Activated CD8-positive, alpha-beta memory T cell treated with anti-CD3 and anti-CD28 coated beads, Interleukin-2, amount 10 ng/mL, durations not matched to agents 7 days and 5 days (primary cell): ENCODE results near the gene PPM1N. TPM values are rescaled to one million over a fixed set of nuclear protein-coding genes. Genes with fewer than 3 reads are reported as not detected.
A peak's percentile ranks its signal among the peaks of the same experiment; 100 is the strongest.

Source experiments
- ATAC-seq: fragments of 150-1000 bp; cut with Tn5 transposase; one replicate; pipeline ENCODE4 v1.10.0; 2021; ENCODE audit warnings: moderate library complexity
- CTCF ChIA-PET: fragments of 350-600 bp; sonication (Branson Sonifier 250); formaldehyde crosslinking; loops from one replicate; lab custom pipeline; 2021; ENCODE audit warnings: antibody characterized with exemption; lab: Charles Lee
- DNase-seq: peaks from one replicate; pipeline ENCODE4 v3.0.0-alpha.2; 2020
- H3K27ac Mint-ChIP-seq: one replicate; pipeline ENCODE4 v1.8.0; 2021; ENCODE audit warnings: mild to moderate bottlenecking, mixed read lengths
- H3K27me3 Mint-ChIP-seq: one replicate; pipeline ENCODE4 v1.8.0; 2021; ENCODE audit warnings: mixed read lengths
- H3K36me3 Mint-ChIP-seq: one replicate; pipeline ENCODE4 v1.8.0; 2021; ENCODE audit warnings: mild to moderate bottlenecking, mixed read lengths
- H3K4me1 Mint-ChIP-seq: one replicate; pipeline ENCODE4 v1.8.0; 2021; ENCODE audit warnings: mixed read lengths
- H3K4me3 Mint-ChIP-seq: one replicate; pipeline ENCODE4 v1.8.0; 2021; ENCODE audit warnings: mild to moderate bottlenecking, moderate library complexity, mixed read lengths
- H3K9me3 Mint-ChIP-seq: one replicate; pipeline ENCODE4 v1.8.0; 2022; ENCODE audit warnings: low read depth, mixed read lengths
- total RNA-seq, 2 experiments: library from RNA; stranded (reverse); gene quantifications; one replicate each; pipeline ENCODE4 v1.2.3, GENCODE V29; 2021

Gene PPM1N
- total RNA-seq, 2 experiments from 2014 or later = 4.3 to 4.5 TPM

- CTCF ChIA-PET = interaction anchor here (0.9 to 1.4 kb wide), 2 partner anchors 9 to 40 kb away, joined by 3 read pairs; no protein-coding TSS in a partner anchor
These were observed 20.2 kb downstream of the PPM1N start for GRCh38 chr19:45518469-45518826.

GRCh38 chr19:45522010-45522941 is 24.0 kb downstream of the PPM1N start:
- Mint-ChIP-seq H3K9me3 (no peaks in the 10 kb centered on the region), H3K36me3 (peaks cover 43% of the 10 kb centered on the region), H3K27me3 (no peaks in the 10 kb centered on the region), H3K4me1 (peaks cover 29% of the 10 kb centered on the region), H3K4me3 (no peak overlapping the region), H3K27ac (no peak overlapping the region)
- no peak for DNase-seq
- CTCF ChIA-PET = interaction anchor here (1.0 to 1.2 kb wide), 3 partner anchors 36 to 92 kb away, joined by 3 to 9 read pairs (median 3); no protein-coding TSS in a partner anchor
- ATAC-seq = no peak

More at GRCh38 chr19:45518469-45518826, 20.2 kb downstream of the PPM1N start:
- Mint-ChIP-seq H3K4me3 (no peak overlapping the region), H3K36me3 (peaks cover 25% of the 10 kb centered on the region), H3K27me3 (no peaks in the 10 kb centered on the region), H3K4me1 (peaks cover 51% of the 10 kb centered on the region), H3K27ac (peak overlapping the region; percentile 65), H3K9me3 (no peaks in the 10 kb centered on the region)
- DNase-seq (no peak), ATAC-seq (no peak)

GRCh38 chr19:45523642-45524256 is 25.5 kb downstream of the PPM1N start:
- Mint-ChIP-seq H3K27ac (peak overlapping the region; percentile 66), H3K4me1 (peaks cover 33% of the 10 kb centered on the region), H3K27me3 (no peaks in the 10 kb centered on the region), H3K36me3 (peaks cover 41% of the 10 kb centered on the region), H3K9me3 (no peaks in the 10 kb centered on the region), H3K4me3 (no peak overlapping the region)
- CTCF ChIA-PET = interaction anchor here (0.8 to 1.9 kb wide), 5 partner anchors 8 to 84 kb away, joined by 3 to 9 read pairs (median 4); no protein-coding TSS in a partner anchor
- DNase-seq (peak; percentile 81), ATAC-seq (peak; percentile 95)

GRCh38 chr19:45524575-45525129 is 26.4 kb downstream of the PPM1N start:
- Mint-ChIP-seq H3K4me1 (peaks cover 33% of the 10 kb centered on the region), H3K27ac (no peak overlapping the region), H3K36me3 (peaks cover 41% of the 10 kb centered on the region), H3K9me3 (no peaks in the 10 kb centered on the region), H3K27me3 (no peaks in the 10 kb centered on the region), H3K4me3 (no peak overlapping the region)
- no peak for ATAC-seq
- DNase-seq = no peak
- CTCF ChIA-PET = interaction anchor here (0.7 to 1.9 kb wide), 6 partner anchors 9 to 85 kb away, joined by 3 to 9 read pairs (median 4); no protein-coding TSS in a partner anchor

GRCh38 chr19:45526143-45526542 is 27.9 kb downstream of the PPM1N start:
- DNase-seq (no peak), ATAC-seq (no peak)
- Mint-ChIP-seq H3K36me3 (peaks cover 40% of the 10 kb centered on the region), H3K27me3 (no peaks in the 10 kb centered on the region), H3K4me3 (no peak overlapping the region), H3K9me3 (peaks cover 2% of the 10 kb centered on the region), H3K27ac (no peak overlapping the region), H3K4me1 (peaks cover 25% of the 10 kb centered on the region)
- CTCF ChIA-PET = interaction anchor here (0.9 to 3.0 kb wide), 4 partner anchors 13 to 48 kb away, joined by 3 to 14 read pairs (median 4); no protein-coding TSS in a partner anchor

GRCh38 chr19:45526971-45527370 is 28.7 kb downstream of the PPM1N start:
- H3K27me3 Mint-ChIP-seq = no peaks in the 10 kb centered on the region
- H3K27ac Mint-ChIP-seq = no peak overlapping the region
- peaks cover 9% of the 10 kb centered on the region for H3K9me3 Mint-ChIP-seq
- ATAC-seq (no peak), DNase-seq (no peak)
- CTCF ChIA-PET = interaction anchor here (1.0 to 3.0 kb wide), 3 partner anchors 31 to 88 kb away, joined by 3 to 14 read pairs (median 5); no protein-coding TSS in a partner anchor
- H3K4me3 Mint-ChIP-seq = no peak overlapping the region
- peaks cover 46% of the 10 kb centered on the region for H3K36me3 Mint-ChIP-seq
- H3K4me1 Mint-ChIP-seq = peaks cover 21% of the 10 kb centered on the region

GRCh38 chr19:45527731-45528130 is 29.5 kb downstream of the PPM1N start:
- DNase-seq (no peak), ATAC-seq (no peak)
- Mint-ChIP-seq H3K27me3 (no peaks in the 10 kb centered on the region), H3K9me3 (peaks cover 12% of the 10 kb centered on the region), H3K36me3 (peaks cover 46% of the 10 kb centered on the region), H3K4me1 (peaks cover 20% of the 10 kb centered on the region), H3K27ac (no peak overlapping the region), H3K4me3 (no peak overlapping the region)
- CTCF ChIA-PET = interaction anchor here (0.8 to 3.0 kb wide), 4 partner anchors 31 to 115 kb away, joined by 3 to 14 read pairs (median 4); no protein-coding TSS in a partner anchor

- ATAC-seq (no peak), DNase-seq (no peak)
- Mint-ChIP-seq H3K27ac (no peak overlapping the region), H3K4me3 (no peak overlapping the region), H3K36me3 (peaks cover 46% of the 10 kb centered on the region), H3K4me1 (peaks cover 16% of the 10 kb centered on the region), H3K9me3 (peaks cover 12% of the 10 kb centered on the region), H3K27me3 (no peaks in the 10 kb centered on the region)
- CTCF ChIA-PET = interaction anchor here (0.8 to 3.0 kb wide), 3 partner anchors 30 to 114 kb away, joined by 3 to 14 read pairs (median 5); no protein-coding TSS in a partner anchor
These were observed 30.0 kb downstream of the PPM1N start for GRCh38 chr19:45528149-45528743.

- H3K36me3 Mint-ChIP-seq = peaks cover 40% of the 10 kb centered on the region
- peak; percentile 28 for ATAC-seq
- CTCF ChIA-PET = no interaction called here
- peaks cover 10% of the 10 kb centered on the region for H3K4me1 Mint-ChIP-seq
- H3K4me3 Mint-ChIP-seq = no peak overlapping the region
- peaks cover 12% of the 10 kb centered on the region for H3K9me3 Mint-ChIP-seq
- no peak for DNase-seq
- H3K27ac Mint-ChIP-seq = peak overlapping the region; percentile 46
- H3K27me3 Mint-ChIP-seq = no peaks in the 10 kb centered on the region
These were observed 30.6 kb downstream of the PPM1N start for GRCh38 chr19:45528744-45529419.

GRCh38 chr19:45529420-45529785 is 31.2 kb downstream of the PPM1N start:
- no peak for ATAC-seq
- Mint-ChIP-seq H3K9me3 (peaks cover 12% of the 10 kb centered on the region), H3K4me3 (no peak overlapping the region), H3K27ac (no peak overlapping the region), H3K36me3 (peaks cover 36% of the 10 kb centered on the region), H3K4me1 (peaks cover 7% of the 10 kb centered on the region), H3K27me3 (no peaks in the 10 kb centered on the region)
- no peak for DNase-seq
- CTCF ChIA-PET = no interaction called here

GRCh38 chr19:45531349-45531748 is 33.1 kb downstream of the PPM1N start:
- Mint-ChIP-seq H3K36me3 (peaks cover 22% of the 10 kb centered on the region), H3K4me3 (no peak overlapping the region), H3K27ac (no peak overlapping the region), H3K27me3 (no peaks in the 10 kb centered on the region), H3K9me3 (peaks cover 12% of the 10 kb centered on the region), H3K4me1 (peaks cover 5% of the 10 kb centered on the region)
- CTCF ChIA-PET = interaction anchor here (0.6 kb wide), 1 partner anchor 56 kb away, joined by 3 read pairs; no protein-coding TSS in a partner anchor
- ATAC-seq (no peak), DNase-seq (no peak)

GRCh38 chr19:45539459-45539858 is 41.2 kb downstream of the PPM1N start:
- Mint-ChIP-seq H3K36me3 (peaks cover 10% of the 10 kb centered on the region), H3K27me3 (no peaks in the 10 kb centered on the region), H3K4me3 (no peak overlapping the region), H3K4me1 (peaks cover 11% of the 10 kb centered on the region), H3K9me3 (peaks cover 3% of the 10 kb centered on the region), H3K27ac (no peak overlapping the region)
- no peak for DNase-seq
- CTCF ChIA-PET = interaction anchor here (0.9 kb wide), 1 partner anchor 14 kb away, joined by 3 read pairs; no protein-coding TSS in a partner anchor
- no peak for ATAC-seq
